ENCODE results near the gene SAG. TPM values are rescaled to one million over a fixed set of nuclear protein-coding genes. Genes with fewer than 3 reads are reported as not detected.

The SAG gene
- total RNA-seq, 1 donor from 2014 or later = 14.7 TPM

- DNase-seq (ENCODE audit: low spot score) = no peak
Observed at GRCh38 chr2:233379034-233379433, 71.4 kb downstream of the SAG start.

- no peak for DNase-seq (ENCODE audit: low spot score)
Observed at GRCh38 chr2:233379441-233379840, 71.8 kb downstream of the SAG start.

- DNase-seq (ENCODE audit: low spot score) = no peak
Observed at GRCh38 chr2:233380132-233380895, 72.7 kb downstream of the SAG start.

- no peak for DNase-seq (ENCODE audit: low spot score)
Observed at GRCh38 chr2:233380995-233381637, 73.5 kb downstream of the SAG start.

GRCh38 chr2:233381638-233381995 is 74.0 kb downstream of the SAG start:
- DNase-seq (ENCODE audit: low spot score) = no peak

- no peak for DNase-seq (ENCODE audit: low spot score)
Observed at GRCh38 chr2:233384015-233384414, 76.4 kb downstream of the SAG start.

GRCh38 chr2:233384811-233385488 is 77.3 kb downstream of the SAG start:
- DNase-seq (ENCODE audit: low spot score) = no peak

GRCh38 chr2:233385489-233386044 is 78.0 kb downstream of the SAG start:
- DNase-seq (ENCODE audit: low spot score) = peak; percentile 78

- DNase-seq (ENCODE audit: low spot score) = peak; percentile 76
Observed at GRCh38 chr2:233386382-233387041, 78.9 kb downstream of the SAG start.

GRCh38 chr2:233387225-233387624 is 79.6 kb downstream of the SAG start:
- no peak for DNase-seq (ENCODE audit: low spot score)

GRCh38 chr2:233387667-233388528 is 80.3 kb downstream of the SAG start:
- peak; percentile 98 for DNase-seq (ENCODE audit: low spot score)

GRCh38 chr2:233389601-233390125 is 82.0 kb downstream of the SAG start:
- no peak for DNase-seq (ENCODE audit: low spot score)

- DNase-seq (ENCODE audit: low spot score) = no peak
Observed at GRCh38 chr2:233395687-233396086, 88.1 kb downstream of the SAG start.

Other genes with a start within 250 kb of the SAG start
- gene INPP5D, start 247.5 kb upstream of the SAG start, total RNA-seq (ENCODE audit: insufficient read depth, low replicate concordance) = 5.8 TPM
- gene ATG16L1, start 56.1 kb upstream of the SAG start, total RNA-seq (ENCODE audit: insufficient read depth, low replicate concordance) = 36.4 TPM
- 18.8 TPM for gene DGKD, start 46.7 kb downstream of the SAG start, total RNA-seq (ENCODE audit: insufficient read depth, low replicate concordance)